Measurements from ENCODE around the gene UBXN6.

Gene UBXN6

DNA sequence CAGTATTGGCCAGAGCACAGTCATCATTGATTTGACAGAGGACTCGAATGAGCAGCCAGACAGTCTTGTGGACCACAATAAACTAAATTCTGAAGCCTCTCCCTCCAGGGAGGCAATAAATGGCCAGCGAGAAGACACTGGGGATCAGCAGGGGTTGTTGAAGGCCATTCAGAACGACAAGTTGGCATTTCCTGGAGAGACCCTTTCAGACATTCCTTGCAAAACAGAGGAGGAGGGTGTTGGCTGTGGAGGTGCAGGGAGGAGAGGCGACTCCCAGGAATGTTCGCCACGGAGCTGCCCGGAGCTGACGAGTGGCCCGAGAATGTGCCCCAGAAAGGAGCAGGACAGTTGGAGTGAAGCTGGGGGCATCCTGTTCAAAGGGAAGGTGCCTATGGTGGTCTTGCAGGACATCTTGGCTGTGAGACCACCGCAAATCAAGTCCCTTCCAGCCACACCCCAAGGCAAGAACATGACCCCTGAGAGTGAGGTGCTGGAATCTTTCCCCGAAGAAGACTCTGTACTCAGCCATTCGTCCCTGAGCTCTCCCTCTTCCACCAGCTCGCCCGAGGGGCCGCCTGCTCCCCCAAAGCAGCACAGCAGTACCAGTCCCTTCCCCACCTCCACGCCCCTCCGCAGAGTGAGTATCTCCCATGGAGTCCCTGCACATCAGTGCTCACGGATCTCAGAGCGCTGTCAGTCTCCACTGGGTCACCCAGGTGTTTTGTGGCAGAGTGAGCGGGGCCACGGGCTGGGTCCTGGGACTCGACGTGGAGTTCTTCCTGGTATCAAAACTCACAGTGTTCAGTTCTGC, 48.3 kb downstream of the UBXN6 start:
- no peak for DNase-seq (ENCODE audit: low read depth)

DNA sequence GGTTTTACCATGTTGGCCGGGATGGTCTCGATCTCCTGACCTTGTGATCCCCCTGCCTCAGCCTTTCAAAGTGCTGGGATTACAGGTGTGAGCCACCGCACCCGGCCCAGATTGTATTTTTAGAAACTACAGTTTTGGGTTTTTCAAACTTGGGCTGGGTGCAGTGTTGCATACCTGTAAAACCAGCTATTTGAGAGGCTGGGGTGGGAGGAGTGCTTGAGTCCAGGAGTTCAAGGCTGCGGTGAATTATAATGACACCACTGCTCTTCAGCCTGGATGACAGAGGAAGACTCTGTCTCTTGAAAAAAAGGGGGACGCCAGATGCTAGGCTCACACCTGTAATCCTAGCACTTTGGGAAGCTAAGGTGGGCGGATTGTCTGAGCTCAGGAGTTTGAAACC, 51.0 kb downstream of the UBXN6 start:
- DNase-seq (ENCODE audit: low read depth) = no peak

DNA sequence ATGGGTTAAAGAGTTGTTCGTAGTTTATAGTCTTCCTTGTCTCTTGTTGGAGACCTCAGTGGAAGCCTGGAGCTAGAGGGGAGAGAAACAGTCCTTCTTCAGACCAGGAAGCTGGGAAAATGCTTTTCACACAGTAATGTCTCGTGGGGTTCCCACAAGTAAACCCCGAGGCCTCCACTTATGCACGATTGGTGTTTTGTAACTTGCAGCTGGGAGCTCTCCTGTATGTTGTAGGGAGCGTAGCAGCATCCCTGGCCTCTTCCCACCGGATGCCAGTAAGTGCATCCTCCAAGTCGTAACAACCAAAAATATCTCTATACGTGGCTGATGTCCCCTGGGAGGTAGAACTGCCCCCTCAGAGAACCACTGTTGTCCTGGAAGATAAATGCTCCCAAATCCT, 51.6 kb downstream of the UBXN6 start:
- no peak for DNase-seq (ENCODE audit: low read depth)

DNA sequence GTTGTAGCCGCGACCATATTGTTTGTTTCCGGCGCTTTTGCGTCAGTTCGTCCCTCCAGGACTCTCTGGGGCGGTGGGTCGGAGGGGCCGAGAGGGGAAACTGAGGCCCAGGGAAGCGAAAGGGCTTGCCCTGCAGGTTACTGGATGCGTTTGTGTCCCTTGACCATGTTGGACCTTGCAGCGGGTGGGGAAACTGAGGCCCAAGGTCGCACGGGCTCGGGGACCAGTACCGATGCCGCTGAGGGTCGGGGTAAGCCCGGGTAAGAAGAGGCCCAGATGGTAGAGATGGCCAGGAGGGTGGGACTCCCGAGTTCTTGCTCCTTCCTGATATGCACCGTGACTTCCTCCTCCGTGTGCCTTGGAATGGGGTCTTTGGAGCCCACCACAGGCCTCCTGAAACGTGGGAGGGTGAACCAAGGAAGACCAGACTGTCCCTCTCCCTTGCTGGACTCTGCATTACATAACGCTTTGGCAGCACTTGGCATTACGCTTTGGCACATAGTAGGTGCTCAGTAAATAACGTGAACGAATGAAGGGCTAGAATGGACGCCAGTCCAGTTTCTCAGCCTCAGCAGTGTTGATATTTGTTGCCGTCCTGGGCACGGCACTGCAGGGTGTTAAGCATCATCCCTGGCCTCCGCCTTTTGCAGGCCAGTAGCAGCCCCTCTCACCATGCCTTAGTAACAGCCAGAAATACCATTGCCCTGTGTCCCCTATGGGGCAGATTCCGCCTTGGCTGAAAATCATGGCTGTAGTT, 54.4 kb downstream of the UBXN6 start:
- no peak for DNase-seq (ENCODE audit: low read depth)

DNA sequence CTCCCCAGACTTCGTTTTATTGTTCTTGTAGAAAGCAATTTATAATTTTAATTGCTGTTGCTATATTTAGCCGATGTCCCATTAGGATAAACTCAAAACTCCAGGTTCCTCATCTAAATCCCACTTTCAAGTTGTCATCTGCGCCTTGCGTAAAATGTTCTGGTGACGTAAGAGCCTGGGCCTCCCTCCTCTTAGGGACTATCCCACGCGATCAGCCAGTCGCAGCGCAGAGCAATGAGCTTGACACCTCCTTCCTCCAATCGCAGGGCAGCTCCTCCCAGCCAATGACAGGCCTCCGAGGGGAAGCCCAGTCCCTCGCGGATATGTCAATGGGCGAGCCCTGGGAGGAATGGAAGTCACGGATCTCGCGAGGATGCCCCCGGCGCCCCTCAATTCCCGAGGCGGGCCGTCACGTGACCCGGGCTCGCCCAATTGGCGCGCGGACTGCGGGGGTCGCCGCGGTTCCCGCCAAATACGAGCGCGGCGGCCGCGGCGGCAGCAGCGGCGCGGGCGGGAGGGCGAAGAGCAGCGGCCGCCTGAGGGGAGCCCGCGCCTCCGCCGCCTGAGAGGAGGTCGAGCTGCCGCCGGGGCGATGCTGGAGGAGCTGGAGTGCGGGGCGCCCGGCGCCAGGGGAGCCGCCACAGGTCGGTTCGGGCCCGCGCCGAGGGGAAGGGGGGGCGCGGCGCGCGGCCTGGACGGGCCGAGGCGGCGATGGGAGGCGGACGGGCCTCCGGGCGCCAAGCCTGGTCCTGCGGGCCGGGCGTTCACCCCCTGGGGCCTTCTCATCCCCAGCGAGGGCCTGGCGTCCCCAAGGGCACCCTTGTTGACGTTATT, 55.2 kb downstream of the UBXN6 start, which contains the start of gene CHAF1A:
TSS of gene CHAF1A (plus strand) at position 470 of the 834 bp plus-strand sequence. CDS start at position 593, 123 bp downstream.
- peak; percentile 100 for DNase-seq (ENCODE audit: low read depth)

DNA sequence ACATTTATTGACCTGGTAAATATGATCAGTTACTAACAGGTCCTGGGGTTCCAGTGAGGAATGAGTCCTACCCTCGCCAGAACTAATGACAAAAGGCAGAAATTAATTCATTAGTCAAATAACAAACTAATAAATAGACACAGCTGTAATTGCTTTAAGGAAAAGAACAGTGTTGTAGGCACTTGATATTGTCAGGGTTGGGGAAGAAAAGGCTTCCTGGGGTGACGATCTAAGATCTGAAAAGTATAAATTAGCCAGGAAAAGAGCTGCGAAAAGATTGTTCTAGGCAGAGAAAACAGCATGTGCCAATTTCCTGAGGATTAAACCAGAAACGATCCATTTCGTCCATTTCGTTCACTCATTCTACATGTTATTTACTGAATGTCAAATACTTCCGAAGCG, 55.8 kb downstream of the UBXN6 start:
- DNase-seq (ENCODE audit: low read depth) = no peak

DNA sequence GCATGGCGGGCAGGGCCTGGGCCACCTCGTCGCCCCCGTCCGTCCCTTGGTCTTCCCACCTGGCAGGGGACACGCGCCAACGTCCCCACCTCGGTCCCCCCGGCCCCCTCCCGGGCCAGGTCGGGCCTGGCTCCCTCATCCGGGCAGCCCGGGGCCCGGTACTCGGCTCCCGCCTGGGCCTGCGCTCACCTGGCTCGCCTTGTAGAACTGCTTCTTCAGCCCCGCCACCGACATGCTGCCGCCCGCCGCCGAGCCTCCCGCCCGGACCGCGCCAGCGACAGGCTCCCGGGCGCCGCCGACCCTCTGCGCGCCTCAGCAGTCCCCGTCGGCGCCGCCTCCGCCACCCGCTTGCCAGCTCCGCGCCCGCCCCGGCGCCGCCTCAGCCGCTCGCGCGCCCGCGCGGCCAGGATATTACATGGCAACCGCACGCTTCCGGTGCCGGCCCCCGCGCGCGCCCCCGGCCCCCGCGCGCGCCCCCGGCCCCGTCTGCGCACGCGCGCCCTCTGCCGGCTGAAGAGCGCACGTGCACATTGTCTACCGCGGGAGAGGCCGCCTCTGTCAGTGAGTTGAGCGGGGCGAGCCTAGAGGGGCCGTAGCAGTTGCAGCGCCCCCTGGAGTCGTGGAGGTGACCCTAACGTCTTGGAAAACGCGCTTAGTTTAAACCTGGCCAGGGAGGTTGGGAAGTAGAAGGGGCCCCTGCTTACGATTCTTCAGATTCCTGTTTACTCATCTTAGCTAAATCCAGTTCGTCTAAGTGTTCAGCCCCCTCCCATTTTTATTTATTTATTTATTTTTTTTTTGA, 57.3 kb downstream of the UBXN6 start, which contains the start of gene SH3GL1:
TSS of gene SH3GL1 (minus strand) at position 413 of the 802 bp plus-strand sequence. CDS start at position 234, 179 bp downstream.
- peak; percentile 82 for DNase-seq (ENCODE audit: low read depth)

DNA sequence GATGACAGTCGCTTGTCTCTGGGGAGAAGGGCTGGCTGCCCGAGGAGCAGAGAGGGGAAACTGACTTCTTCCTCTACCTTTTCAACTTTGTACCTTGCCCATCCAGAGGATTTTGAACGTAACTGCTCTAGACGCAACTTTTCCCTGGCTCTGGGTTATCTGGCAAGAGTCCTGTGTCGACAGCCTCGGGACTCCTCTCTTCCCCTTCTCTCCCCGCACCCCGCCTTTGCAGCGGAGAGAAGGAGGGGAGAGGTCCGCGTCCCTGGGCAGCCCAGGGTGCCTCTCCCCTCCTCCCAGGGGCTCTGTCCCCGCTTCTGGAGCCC, 57.8 kb downstream of the UBXN6 start:
- DNase-seq (ENCODE audit: low read depth) = no peak

DNA sequence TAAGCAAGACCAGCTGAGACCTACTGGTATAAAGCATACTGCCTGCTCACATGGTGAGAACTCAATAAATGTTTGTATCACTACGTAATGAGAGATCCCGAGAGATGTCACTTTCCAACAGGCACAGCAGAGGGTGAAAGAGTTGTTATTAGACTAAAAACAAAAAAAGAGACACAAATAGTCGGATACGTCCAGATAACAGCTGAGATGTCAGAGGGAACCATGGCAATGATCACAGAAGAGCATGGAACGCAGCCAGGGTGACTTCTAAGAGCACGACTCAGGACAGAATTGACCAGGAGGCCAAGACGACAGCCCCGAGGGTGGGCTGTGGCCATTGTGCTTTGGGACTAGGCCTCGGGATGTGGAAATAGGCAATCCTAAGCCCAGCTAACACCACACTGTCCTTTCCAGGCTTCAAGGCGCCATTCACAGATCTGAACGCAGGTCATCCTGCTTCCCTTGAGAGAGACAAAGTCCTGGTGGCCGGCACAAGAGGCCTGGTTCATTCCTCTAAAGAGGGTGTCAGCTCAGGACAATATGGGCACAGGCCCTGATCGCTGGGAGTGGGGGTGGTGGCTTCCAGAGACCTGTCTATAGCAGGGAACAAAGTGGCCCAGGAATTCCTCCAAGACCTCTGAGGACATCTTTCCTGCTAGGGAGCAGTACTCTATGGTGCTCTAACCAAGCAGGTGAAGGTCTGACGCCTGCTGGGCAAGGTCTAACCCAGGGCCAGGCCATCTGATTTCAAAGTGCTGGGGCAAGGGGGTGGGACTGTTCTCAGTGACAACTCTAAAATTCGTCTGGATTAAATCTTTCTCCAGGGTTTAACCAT, 60.4 kb downstream of the UBXN6 start:
- DNase-seq (ENCODE audit: low read depth) = no peak
